Measurements from ENCODE around the gene OR2V1. TPM values are rescaled to one million over a fixed set of nuclear protein-coding genes. Genes with fewer than 3 reads are reported as not detected.
"Not testable (repeated sequence)": the region's sequence is repeated elsewhere in the genome, so short reads cannot be mapped to it uniquely, and the experiment has no call there.

OR2V1 gene
- total RNA-seq, 1 donor from 2014 or later, result not detected

GRCh38 chr5:181166812-181167733 is 36.1 kb upstream of the OR2V1 start:
- H3K9me3 ChIP-seq, result no peaks in the 10 kb centered on the region
- no peak overlapping the region for H3K27ac ChIP-seq
- ATAC-seq (no peak), DNase-seq (no peak)
- H3K27me3 ChIP-seq, result peaks cover 77% of the 10 kb centered on the region
- no peak for TF ChIP-seq CTCF (IDR thresholded peaks at IDR 0.05)
- H3K4me3 ChIP-seq, result no peak overlapping the region
- H3K36me3 ChIP-seq, result no peaks in the 10 kb centered on the region
- intact Hi-C loops (cut with DNase I), result no loop called here
- H3K4me1 ChIP-seq, result peaks cover 5% of the 10 kb centered on the region

GRCh38 chr5:181164076-181164952 is 33.3 kb upstream of the OR2V1 start:
- ATAC-seq (no peak), DNase-seq (no peak)
- Histone ChIP-seq H3K4me1 (no peaks in the 10 kb centered on the region), H3K27ac (no peak overlapping the region), H3K27me3 (peaks cover 50% of the 10 kb centered on the region), H3K9me3 (no peaks in the 10 kb centered on the region), H3K4me3 (no peak overlapping the region), H3K36me3 (no peaks in the 10 kb centered on the region)
- TF ChIP-seq CTCF (IDR thresholded peaks at IDR 0.05), result no peak
- intact Hi-C loops (cut with DNase I), result no loop called here

- peaks cover 42% of the 10 kb centered on the region for H3K27me3 ChIP-seq
- no peaks in the 10 kb centered on the region for H3K36me3 ChIP-seq
- intact Hi-C loops (cut with DNase I), result no loop called here
- DNase-seq, result no peak
- no peaks in the 10 kb centered on the region for H3K9me3 ChIP-seq
- no peaks in the 10 kb centered on the region for H3K4me1 ChIP-seq
- TF ChIP-seq CTCF (IDR thresholded peaks at IDR 0.05), result no peak
- no peak for ATAC-seq
- H3K27ac ChIP-seq, result no peak overlapping the region
- H3K4me3 ChIP-seq, result no peak overlapping the region
These were observed 32.6 kb upstream of the OR2V1 start for GRCh38 chr5:181163487-181164075.

GRCh38 chr5:181161534-181162175 is 30.7 kb upstream of the OR2V1 start:
- H3K27ac ChIP-seq, result no peak overlapping the region
- H3K4me1 ChIP-seq, result no peaks in the 10 kb centered on the region
- no peaks in the 10 kb centered on the region for H3K9me3 ChIP-seq
- H3K36me3 ChIP-seq, result no peaks in the 10 kb centered on the region
- ATAC-seq, result no peak
- no peak overlapping the region for H3K4me3 ChIP-seq
- H3K27me3 ChIP-seq, result peaks cover 23% of the 10 kb centered on the region
- no peak for DNase-seq
- intact Hi-C loops (cut with DNase I), result no loop called here
- TF ChIP-seq CTCF (IDR thresholded peaks at IDR 0.05), result no peak

GRCh38 chr5:181160755-181161533 is 30.0 kb upstream of the OR2V1 start:
- Histone ChIP-seq H3K27me3 (peaks cover 19% of the 10 kb centered on the region), H3K4me3 (peak overlapping the region; percentile 23)
- H3K4me1 ChIP-seq; ATAC-seq; DNase-seq; H3K9me3 ChIP-seq; H3K36me3 ChIP-seq; intact Hi-C loops (cut with DNase I); H3K27ac ChIP-seq: not testable (repeated sequence)
